HT-29 (cell line): ENCODE measurements around the gene CDK14. TPM values are rescaled to one million over a fixed set of nuclear protein-coding genes. Genes with fewer than 3 reads are reported as not detected.

ENCODE experiments used
- DNase-seq: peaks from one replicate; pipeline ENCODE4 v3.0.0-alpha.2; 2015; ENCODE audit warnings: low spot score
- total RNA-seq: library from RNA; depleted of rRNA; stranded (reverse); fragments of >200 nt; shearing (Covaris generic); gene quantifications from 2 replicates; pipeline ENCODE4 v1.2.3, GENCODE V29; 2014

Gene CDK14
- total RNA-seq, 1 experiment from 2014 or later: 0.61 TPM

GRCh38 chr7:91193141-91193540 lies 597.0 kb downstream of the CDK14 start:
- no peak for DNase-seq

GRCh38 chr7:91194841-91195240 lies 598.7 kb downstream of the CDK14 start:
- no peak for DNase-seq

GRCh38 chr7:91196058-91196457 lies 599.9 kb downstream of the CDK14 start:
- no peak for DNase-seq

- DNase-seq: no peak
These were observed 602.2 kb downstream of the CDK14 start for GRCh38 chr7:91198371-91198770.

GRCh38 chr7:91199601-91200000 lies 603.5 kb downstream of the CDK14 start:
- no peak for DNase-seq

DNA sequence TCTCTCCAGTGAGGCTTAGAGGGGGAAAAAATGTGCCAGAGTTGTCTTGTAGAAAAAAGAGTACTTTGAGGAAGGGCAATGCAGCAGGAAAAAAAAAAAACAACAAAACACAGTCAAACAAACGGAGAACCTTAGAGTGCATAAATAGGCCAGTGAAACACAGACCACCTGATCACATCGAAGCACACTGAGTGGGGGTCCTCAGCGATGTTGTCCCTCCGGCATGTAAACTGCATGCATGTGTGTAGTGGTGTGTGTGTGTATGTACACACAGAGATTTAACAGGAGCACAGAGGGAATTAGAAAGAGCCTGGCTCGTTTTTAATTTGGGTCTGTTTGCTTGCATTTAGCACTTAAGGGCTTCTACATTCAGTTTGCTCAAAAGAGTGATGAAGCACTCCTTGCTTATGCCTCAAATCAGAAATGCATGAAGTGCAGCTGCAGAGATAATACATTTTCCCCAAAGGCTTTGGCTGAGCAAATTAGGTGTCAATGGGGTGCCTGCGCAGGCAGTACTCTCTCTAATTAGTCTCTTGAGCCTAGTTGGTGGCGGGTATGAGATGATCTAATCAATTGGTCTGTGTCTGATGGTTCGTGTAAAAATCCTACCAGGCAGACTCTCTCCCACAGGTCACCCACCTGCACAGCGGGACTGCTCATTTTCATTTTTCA lies 605.5 kb downstream of the CDK14 start:
- no peak for DNase-seq

DNA sequence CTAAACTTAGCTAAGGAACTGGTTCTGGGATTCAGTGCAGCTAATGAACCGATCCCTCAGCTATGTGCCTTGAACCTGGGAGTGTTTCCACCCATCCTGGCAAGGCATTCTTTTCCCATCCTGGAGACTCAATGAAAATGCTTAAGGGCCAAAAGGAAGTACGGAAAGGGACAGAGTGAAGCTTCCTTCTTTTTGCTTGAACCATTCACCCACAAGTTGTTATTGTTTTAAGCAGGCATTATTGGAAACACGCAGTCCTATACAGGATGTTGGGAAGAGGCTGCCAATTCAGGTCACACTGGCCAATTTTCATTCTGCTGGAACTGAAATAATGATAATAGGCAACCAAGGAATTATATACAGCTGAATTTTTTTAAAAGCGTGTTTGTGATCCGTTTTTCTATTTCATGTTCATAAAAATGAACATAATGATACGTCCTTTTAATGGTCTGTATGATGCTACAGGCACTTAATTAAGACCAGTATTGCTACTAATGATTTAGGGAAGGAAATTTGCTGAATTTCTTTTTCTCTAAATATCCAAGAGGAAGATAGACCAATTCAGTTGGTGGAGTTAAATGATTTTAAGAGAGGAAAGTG lies 610.3 kb downstream of the CDK14 start:
- DNase-seq: no peak

GRCh38 chr7:91212582-91212981 lies 616.5 kb downstream of the CDK14 start:
- no peak for DNase-seq

- DNase-seq: no peak
These were observed 630.3 kb downstream of the CDK14 start for GRCh38 chr7:91226411-91226810.

GRCh38 chr7:91228327-91228726 lies 632.2 kb downstream of the CDK14 start:
- no peak for DNase-seq

- DNase-seq: no peak
These were observed 632.9 kb downstream of the CDK14 start for GRCh38 chr7:91228927-91229558.

- no peak for DNase-seq
These were observed 634.0 kb downstream of the CDK14 start for GRCh38 chr7:91230100-91230499.

DNA sequence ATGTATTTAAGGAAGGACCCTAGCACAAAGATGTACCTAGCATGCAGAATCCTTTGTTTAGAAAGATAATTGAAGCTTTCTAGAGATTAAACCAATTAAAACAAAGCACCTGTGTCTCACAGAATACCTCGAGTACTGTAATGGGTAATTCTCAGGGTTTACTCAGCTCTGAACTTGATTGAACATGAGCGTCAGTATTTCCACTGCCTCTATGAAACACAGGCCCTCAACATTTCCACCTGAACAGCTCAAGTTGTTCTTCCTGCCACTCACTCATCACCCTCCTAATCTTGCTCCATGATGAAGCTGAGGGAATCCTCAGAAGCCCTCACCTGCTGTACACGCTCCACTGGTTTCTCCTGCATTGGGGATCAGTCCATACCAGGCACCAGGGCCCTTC lies 634.4 kb downstream of the CDK14 start:
- DNase-seq: no peak

DNA sequence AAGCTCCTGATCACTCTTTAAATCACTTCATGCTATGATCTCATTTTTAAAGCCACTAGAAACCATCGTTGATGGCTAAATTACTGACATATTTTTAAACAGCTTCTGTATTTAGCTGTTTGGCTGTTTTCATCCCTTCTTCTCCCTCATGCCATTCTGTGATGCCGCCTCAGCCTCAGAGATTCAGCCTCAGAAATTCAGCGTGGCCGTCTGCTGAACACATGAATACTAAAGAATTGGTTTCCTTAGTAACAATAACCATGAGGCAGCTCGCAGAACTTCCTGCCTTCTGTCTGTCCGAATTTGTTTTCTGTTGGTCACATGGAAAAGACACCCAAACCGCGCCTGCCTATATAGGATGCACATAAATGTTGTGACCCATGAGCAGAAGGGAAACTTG lies 637.1 kb downstream of the CDK14 start:
- no peak for DNase-seq

- no peak for DNase-seq
These were observed 639.2 kb downstream of the CDK14 start for GRCh38 chr7:91235211-91235832.

GRCh38 chr7:91239171-91239604 lies 643.1 kb downstream of the CDK14 start:
- no peak for DNase-seq

DNA sequence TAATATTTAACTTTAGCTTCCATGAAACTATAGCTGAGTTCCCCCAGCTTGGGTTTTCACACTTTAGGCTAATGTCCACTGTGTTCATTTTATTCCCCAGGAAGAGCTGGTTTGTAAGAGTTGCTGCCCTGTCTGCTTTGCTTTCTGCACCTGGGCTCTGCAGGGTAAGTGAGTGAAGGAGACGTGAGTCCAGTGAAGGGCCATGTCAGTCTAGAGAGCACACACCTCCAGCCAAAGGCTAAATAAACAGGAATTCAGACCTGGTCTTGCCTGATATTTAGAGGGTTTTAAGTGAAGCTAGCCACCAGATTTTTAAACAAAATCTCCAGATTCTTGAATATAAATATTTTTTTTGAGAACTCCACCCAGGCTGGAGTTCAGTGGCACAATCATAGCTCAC lies 643.7 kb downstream of the CDK14 start:
- DNase-seq: no peak

DNA sequence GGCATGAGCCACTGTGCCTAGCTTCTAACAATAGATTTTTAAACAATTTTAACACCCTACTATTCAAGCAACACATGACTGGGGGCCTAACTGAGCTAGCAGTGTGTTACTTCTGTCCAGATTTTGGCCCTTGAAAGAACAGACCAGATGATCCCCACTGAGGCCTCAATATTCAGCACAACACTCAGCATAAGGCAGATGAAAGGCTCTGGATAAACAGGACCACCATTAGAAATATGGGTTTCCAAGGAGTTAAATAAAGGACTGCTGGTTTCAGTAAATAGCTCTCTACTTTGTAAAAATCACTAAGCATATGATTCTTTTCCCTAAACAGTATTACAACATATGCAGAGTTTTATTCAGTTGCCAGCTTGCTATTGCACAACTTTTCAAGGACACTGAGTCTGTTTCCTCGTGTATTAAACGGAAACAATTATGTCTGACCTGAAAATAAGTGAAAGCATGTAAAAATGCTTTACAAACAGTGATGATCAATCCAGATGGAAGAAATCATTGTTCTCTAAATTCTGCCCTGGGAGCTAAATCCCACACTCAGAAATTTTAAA lies 644.3 kb downstream of the CDK14 start:
- DNase-seq: no peak

- DNase-seq: peak; percentile 16
These were observed 646.1 kb downstream of the CDK14 start for GRCh38 chr7:91242097-91242844.

DNA sequence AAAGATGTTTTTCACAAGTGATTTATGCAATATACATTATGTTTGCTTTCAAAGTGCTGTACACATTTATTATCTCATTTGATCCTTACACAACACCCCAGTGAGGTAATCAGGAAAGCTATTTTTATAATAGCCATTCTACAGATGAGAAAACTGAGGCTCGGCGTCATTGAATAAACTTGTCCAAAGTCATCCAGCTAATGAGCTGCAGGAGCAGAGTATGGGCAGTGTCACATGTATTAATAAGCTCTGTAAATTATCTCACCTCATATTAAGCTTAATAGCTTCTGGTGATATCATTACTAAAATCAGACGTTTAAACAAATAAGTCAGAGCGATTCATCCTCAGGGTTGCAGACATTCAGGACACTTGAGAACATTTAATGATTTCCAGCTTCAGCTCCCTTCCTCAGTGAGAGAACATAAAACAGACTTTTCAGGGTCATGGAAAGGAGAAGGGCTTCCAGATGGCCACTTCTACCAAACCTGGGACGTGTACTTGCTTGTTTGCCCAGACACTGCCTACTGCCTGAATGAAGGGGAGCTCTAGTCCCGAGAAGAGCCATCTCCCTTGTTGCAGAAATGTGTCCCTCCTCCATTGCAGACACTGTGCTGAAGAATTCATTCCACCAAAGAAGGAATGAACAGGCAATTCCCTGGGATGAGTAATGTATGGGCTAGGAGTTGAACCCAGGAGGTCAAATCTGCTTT lies 647.6 kb downstream of the CDK14 start:
- no peak for DNase-seq

- no peak for DNase-seq
These were observed 651.4 kb downstream of the CDK14 start for GRCh38 chr7:91247500-91247899.
